HG03095 (cell line): Measurements from ENCODE around the gene ZFP36.
A peak's percentile ranks its signal among the peaks of the same experiment; 100 is the strongest.

Experiments
- ATAC-seq: cut with Tn5 transposase; IDR thresholded peaks from one replicate; pipeline ENCODE4 v1.9.1; 2021; ENCODE audit warnings: moderate library complexity; ENCODE audit not compliant: unreplicated experiment

The ZFP36 gene

GRCh38 chr19:39382991-39383828 lies 23.4 kb upstream of the ZFP36 start:
- ATAC-seq = no peak

DNA sequence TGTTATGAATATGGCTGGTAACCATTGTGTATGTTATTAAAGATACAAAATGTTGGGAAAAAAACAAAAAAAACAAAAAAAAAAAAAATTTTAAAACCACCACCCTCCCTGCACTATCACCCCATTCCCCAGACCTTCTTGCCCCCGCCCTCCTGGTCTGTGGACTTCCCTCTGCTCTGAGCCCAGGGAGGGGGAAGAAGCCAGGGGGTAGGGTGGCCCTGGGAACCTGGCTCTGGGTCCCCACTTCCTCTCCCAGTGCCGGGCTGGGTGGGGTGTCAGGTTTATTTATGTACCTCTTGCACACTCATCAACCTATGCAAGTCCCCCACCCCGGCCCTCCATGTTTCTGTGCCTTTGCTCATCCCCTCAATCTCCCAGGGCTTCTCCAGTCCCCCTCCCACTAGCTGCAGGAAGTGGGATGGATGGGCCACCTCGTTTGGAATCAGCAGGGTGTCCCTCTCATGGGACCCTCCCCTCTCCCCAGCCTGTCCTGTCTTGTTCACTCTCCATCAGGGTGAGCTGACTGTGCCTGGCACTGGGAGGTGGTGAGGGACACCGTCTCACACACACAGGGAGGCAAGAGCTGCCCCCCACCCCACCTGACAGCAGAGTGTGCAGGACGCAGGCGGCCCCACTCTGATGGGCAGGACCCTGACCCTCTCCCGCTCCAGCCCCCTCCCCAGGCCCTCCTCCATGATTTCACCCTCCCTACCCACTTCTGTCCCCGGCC lies 21.6 kb upstream of the ZFP36 start:
- ATAC-seq = no peak

DNA sequence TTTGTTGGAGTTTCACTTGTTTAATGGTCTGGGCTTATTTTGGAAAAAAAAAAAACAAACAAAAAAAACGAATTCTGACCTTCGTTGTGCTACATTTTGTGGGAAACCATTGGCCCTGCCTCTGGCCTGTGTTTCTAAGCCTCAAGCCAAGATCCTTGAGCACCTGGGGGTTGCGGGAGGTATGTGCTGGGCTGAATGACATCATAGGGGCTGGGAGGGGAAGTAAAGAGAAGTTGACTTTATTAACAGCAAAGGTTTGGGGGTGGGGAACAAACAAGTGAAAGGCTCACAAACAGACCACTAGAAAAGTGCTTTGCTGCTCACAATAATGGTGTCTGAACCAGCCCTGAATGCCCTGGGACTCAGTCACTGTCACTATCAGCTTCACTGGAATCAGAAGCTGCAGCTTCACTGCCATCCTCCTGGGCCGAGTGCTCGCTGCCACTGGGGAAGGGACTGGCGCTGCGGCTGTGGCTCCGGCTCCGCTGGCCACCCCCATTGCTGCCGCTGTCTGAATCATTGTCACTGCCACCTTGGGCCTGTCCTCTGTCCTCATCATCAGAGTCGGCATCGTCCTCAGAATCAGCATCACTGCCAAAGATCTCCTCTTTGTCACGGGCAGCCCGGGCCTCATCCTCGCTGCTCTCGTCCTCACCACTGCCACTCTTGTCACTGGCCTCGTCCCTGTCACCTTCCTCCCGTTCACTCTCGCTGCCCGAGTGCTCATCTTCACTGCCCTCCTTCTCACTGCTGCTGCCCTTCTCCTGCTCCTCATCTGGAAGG lies 20.8 kb upstream of the ZFP36 start:
- ATAC-seq = no peak

DNA sequence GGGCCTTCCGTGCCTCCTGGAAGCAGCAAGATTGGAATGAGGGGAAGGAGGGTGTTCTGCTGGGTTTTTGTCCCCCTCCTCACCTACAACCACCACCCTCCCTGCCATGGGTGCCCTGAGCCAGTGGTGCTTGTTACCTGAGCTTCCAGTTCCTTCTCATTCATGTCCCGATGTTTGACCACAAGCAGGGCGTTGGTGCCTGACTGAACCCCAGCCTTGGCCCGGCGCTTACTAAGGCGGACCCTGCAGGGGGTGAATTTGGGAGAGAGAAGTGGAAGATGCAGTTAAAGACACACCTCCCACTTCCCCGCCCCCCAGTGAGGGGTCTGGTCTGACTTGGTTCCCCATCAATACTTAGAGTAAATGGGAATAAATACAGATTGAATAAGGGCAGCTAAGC lies 20.1 kb upstream of the ZFP36 start:
- no peak for ATAC-seq

DNA sequence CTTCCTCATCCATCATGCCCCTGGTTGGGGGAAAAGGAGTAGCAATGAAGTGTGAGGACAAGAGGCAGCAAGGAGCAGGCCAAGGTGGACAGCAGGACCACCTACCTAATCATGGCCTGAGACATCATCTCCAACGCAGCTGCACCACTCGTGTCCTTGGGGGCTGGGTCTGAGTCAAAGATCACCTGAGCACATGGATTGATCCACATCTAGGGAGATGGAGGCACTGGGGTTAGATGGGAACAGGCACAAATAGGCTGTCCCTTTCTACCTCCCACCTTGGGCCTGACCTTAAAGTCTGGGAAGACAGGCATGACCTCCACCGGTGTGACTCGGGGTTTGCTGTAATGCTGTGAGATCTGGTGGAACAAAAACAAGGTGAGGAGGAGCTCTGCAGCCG lies 18.0 kb upstream of the ZFP36 start:
- ATAC-seq = no peak

DNA sequence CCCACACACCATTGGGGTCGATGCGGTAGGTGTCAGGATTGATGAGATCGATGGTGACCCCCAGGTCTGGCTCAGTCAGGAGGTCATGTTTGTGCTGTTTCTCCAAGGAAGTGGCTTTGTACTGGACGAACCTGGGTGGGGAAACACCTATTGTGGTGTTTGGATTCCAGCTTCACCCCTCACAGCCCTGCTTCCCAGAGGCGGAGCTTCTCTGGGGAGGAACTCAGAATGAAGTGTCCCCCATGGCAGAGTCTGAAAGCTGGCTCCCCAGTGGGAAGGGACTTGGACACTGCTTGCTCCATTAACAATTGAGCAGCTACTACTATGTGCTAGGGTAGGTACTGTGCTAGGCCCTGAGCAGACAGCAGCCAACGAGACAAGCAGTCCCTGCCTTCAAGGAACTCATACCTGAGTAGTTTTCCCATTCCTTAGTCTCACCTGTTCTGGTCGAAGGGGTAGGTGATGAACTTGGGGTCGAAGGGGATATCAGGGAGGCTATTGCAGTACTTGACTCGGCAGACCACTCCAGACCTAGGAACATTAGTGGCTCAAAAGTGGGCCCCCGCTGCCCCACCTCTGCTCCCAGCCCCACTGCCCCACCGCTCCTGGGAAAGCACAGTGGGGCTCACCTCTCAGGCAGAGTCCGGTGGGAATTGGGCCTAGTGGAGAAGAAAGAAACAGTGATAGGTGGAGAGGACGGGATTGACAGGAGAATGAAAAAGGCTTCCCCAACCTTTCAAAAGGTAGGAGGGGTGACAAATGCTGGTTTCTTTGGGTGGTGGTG lies 16.8 kb upstream of the ZFP36 start:
- ATAC-seq = no peak

DNA sequence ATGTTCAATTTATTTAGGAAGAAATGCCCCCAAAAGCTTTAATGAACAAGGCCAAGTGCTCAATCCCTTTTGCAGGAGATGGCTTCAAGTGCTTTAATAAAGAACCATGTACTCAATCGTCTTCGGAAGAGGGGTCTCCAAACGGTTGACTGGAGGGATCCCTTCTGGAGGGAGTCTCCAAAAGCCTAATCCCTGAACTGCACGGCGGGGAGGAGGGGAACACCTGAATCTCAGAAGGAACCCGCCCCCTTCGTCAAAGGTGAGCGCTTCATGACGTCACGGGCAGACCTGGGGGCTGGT lies 16.2 kb upstream of the ZFP36 start:
- ATAC-seq = peak; percentile 13

DNA sequence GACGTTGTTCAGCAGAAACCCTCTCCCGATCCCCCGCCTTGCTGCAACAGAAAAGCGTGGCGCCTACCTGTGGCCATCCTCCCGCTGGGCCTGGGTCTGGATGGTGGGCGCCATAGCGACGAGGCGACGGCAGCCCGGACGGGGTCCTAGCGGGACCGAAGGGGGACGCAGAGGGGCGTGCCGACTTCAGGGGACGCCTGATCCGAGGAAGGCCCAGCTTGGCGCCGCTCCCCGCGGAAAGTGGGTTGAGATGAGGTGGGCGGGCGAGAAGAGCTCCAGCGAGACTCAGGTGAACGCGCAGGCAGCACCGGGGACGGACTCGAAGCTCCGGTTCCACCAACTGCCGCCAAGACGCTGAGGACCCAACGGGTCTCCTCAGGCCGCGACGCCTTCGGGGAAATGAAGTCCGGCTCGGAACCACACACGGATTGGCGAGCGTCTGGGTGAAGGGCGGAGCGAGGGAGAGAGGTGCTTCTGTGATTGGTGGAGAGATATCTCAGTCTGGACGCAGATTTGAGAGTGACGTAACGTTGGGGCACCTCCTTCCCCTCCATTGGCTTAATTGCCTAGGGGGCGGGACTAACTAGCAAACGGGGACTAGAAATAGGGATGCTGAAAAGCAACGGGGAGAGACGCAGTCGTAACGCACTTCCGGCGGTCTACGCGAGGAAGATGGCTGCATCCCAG lies 15.8 kb upstream of the ZFP36 start, which contains the start of the genes MED29 and PAF1:
Gene MED29, plus strand, starts transcription at position 628 of the 687 bp plus-strand sequence. Its CDS starts 45 bp downstream, at position 673.
Gene PAF1, minus strand, starts transcription at position 356 of the 687 bp plus-strand sequence. Its CDS starts 242 bp downstream, at position 114.
- ATAC-seq = peak; percentile 74

DNA sequence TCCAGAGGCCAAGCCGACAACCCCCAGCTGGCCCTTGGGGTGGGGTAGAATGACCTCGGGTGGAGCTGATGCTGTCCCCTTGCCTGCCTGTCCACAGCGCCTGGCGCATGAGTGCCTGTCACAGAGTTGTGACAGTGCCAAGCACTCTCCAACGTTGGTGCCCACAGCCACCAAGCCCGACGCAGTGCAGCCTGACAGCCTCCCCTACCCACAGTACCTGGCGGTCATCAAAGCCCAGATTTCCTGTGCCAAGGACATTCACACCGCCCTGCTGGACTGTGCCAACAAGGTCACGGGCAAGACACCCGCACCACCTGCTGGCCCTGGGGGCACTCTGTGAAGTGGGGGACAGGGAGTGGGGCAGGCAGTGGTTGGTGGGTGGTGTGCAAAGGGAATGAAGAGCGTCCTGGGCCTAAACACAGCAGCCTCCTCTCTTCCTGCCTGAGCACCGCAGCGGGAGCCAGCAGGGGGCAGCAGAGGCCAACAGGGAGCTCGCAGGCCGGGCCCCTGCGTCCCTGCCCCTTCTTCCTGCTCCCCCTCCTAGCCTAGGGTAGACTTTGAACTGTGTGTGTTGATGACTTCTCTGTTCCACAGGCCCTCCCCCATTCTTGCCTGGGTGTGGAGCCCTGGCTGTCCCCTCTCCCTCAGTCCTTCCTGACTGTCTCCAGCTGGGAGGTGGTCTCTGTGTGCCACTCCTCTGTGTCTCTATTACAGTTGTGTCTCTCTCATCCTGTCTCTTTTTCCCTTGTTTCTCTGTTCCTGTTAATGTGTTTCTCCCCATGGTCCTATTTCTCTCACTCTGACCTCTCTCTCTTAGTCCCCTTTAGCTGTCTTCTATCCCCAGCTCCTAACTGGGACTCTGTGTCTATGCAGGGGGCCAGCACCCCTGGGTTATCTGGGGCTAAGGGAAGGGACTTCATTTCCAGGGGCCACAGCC lies 9.0 kb upstream of the ZFP36 start:
- no peak for ATAC-seq

GRCh38 chr19:39398297-39398864 lies 8.3 kb upstream of the ZFP36 start:
- ATAC-seq = no peak

DNA sequence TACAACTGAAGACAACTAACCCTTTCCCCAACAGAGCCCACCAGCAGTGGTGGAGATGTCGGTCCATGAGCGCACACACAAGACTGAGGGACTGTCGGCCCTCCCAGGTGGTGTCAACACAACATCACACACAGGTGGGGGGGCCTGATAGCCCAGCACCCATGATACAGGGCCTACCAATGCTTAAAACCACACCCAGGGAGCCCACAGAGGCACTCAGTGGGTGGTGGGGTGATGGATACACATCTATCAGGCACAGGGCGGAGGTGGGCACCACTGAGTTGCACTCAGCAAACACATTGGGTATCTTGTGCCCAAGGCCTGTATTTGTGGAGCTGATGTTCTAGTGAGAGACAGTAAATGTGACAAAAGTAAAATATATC lies 7.0 kb upstream of the ZFP36 start:
- no peak for ATAC-seq

DNA sequence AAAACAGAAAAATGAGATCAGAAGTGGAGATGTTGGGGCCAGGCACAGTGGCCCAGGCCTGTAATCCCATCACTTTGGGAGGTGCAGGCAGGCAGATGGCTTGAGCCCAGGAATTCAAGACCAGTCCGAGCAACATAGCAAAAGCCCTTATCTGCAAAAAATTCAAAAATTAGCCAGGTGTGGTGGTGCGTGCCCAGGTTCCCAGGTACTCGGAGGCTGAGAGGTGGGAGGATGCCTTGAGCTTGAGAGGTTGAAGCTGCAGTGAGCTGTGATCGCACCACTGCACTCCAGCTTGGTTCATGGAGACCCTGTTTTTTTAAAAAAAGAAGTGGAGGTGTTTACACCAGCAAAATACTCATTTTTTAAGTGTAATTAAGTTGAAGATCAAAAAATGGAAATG lies 6.6 kb upstream of the ZFP36 start:
- ATAC-seq = no peak

DNA sequence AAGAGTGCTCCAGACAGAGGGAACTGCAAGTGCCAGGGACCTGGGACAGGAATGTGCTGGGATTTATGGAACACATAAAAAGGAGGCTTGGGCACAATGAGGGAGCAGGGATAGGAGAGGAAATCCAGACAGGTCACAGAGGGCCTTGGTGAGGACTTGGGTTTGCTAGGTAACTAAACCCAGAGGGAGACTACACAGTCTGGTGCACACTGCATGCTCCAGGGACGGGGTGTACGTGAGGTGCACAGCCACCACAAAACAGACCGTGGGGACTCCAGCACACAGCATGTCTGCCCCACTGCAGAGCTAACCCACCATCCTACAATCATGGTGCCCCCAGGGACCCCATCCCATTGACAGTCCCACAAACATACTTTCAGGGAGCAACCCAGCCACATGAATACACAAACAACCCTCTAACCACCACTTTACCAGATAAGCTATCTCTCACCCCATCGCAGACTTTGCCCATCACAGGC lies 5.5 kb upstream of the ZFP36 start:
- no peak for ATAC-seq

GRCh38 chr19:39401549-39402345 lies 4.9 kb upstream of the ZFP36 start:
- ATAC-seq = no peak

- ATAC-seq = no peak
Measured at GRCh38 chr19:39402346-39403300, 4.0 kb upstream of the ZFP36 start.
